CD4-positive, alpha-beta T cell treated with Interleukin-2 at 100 ng/mL for 4 hours (primary cell): Measurements from ENCODE around the gene ABHD8.

Experiments
- DNase-seq: peaks from one replicate; pipeline ENCODE4 v3.0.0-alpha.2; 2020; ENCODE audit warnings: low spot score

ABHD8 gene, protein sequence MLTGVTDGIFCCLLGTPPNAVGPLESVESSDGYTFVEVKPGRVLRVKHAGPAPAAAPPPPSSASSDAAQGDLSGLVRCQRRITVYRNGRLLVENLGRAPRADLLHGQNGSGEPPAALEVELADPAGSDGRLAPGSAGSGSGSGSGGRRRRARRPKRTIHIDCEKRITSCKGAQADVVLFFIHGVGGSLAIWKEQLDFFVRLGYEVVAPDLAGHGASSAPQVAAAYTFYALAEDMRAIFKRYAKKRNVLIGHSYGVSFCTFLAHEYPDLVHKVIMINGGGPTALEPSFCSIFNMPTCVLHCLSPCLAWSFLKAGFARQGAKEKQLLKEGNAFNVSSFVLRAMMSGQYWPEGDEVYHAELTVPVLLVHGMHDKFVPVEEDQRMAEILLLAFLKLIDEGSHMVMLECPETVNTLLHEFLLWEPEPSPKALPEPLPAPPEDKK

DNA sequence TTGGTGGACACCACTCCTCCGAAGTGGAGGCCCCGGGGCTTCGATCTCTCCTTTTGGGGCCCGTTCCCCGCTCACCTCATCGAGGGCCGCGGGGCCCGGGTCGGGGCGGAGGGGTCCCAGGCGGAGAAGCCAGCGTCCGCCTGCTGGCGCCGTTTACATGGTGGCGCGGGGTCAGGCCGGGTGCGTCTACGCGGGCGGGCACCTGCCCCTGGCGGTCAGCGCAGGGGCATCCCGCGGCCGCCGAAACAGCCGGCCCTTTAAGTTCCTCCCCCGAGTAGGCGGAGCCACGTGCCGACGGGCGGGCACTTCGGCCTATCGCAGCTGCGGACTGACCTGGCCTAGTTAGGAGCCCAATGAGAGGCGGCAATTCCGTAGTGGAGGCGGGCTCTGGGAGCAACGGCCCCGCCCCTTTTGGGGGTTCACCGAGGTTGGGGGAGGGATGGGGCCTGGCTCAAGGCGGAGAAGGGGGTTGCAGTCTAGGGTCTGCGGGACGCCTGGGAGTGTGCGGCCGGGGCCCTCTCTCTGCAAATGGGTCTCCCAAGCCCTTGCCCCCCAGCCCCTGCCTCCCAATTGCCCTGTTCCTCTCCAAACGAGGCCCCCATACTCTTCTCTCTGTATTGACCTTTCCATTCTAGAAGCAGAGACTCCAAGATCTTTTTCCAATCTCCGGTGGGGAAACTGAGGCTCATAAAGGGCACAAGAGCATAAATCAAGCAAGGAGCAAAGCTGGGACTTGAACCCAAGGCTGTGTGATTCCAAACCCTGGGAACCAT is at the start of gene ABHD8:
Gene ABHD8 (minus strand): TSS at position 259 of the 773 bp plus-strand sequence. CDS start 1,809 bp downstream, outside the sequence.
- DNase-seq: peak; percentile 94

DNA sequence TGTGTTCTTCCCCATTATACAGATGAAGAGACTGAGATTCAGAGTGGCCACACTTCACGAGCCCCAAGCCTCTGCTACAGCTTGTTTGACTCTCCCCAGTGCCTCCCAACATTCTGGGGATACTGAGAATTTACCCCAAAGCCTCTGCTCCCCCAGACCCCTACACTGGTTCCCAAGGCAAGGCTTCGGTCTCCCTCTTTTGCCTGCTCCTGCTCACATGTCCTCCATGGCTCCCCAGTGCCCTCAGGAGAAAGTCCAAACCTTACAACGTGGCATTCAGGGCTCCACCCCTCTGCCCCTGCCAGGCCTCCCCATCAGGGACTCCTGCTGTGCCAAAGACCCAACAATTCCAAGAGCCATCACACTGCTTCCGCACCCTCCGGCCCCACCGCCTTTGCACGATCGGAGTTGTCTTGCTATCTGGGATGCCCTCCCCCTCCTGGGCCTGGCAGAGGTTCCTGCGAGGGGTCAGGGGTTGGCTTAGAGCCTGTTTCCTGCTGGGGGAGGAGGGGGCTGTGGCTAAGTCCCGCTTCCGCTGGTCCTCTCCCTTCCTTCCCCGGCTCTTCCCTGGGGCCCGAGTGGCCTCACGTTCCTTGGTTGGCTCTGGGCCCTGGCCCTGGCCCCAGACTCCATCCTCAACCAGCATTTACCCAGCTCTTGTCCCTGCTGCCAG is 49.5 kb upstream of the ABHD8 start:
- DNase-seq: no peak

DNA sequence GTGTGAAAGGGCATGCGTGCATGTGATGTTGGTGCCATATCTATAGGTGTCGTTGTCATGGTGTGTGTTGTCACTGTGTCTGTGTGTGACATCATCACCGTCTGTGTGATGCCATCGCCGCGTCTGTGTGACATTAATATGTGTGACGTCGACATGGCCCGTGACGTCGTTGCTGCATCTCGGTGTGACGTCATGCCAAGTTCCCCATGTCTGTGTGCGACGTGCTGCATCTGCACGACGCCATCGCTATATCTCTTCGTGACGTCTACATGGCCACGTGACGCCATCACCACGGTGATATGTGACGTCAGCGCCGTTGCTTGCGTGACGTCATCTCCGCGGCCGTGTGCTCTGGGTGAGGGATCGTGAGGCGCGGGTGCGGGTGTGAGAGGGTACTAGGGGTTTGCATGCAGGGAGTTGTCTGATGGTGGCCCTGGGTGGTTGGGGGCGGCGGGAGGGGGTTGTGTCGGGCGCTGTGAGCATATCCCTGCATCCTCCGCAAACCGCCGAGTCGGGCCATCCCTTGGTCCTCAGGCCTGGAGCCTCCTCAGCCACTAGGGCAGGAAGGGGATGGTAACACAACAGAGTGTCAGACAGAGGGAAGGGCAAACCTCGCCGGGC is 48.7 kb upstream of the ABHD8 start:
- DNase-seq: no peak

DNA sequence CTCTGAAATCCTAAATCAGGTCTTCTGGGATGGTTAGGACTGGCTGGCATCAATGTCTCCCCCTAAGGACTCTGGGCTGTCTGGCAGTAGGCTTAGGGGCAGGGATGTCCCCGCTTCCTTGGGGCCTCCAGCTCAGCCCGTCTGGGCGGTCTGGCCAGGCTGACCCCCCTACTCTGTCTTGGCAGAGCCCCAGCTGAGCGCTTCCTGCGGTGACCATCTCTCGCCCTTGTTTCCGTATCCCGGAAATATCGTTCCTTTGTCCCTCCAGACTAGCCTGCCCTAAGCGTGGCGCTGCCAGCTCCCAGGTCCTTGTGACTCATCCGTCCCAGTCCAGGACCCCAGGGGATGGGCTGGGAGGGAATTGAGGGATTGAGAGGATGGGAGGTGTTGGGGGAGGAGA is 45.5 kb upstream of the ABHD8 start:
- no peak for DNase-seq

DNA sequence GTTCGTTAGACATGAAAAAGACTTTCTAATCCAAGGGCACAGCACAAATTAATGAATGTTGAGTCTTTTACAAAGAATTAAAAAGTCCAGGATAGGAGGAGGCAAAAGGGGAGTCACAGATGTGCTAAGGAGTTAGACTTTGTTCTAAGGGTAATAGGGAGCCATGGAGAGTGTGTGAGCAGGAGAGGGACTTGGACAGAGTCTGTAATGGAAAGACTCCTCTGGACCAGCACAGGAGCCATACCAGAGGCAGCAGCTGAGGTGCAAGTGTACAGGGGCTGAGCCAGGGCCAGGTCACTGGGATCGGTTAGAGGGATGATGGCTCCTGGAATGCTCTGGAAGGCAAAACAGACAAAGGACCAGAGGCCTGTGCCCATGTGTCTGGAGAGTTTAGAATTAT is 44.7 kb upstream of the ABHD8 start:
- no peak for DNase-seq

DNA sequence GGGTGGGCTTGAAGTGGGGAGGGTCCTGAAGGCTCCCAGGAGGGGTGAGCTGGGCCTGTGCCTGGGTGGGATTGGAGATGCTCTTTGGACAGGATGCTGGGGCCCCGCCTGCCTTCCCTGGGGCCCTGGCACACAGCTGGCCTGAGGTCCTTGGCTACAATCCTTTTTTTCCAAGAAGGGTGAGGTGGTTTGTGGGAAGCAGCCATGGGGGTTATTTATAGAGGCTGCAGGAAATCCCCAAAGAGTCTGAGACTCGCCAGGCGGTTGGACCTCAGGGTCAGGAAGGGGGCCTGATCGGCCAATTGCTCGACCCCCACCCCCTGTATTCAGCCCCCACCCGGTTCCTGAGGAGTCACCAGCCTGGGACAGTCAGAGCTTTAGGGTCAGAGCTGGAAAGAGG is 44.1 kb upstream of the ABHD8 start:
- DNase-seq: no peak

DNA sequence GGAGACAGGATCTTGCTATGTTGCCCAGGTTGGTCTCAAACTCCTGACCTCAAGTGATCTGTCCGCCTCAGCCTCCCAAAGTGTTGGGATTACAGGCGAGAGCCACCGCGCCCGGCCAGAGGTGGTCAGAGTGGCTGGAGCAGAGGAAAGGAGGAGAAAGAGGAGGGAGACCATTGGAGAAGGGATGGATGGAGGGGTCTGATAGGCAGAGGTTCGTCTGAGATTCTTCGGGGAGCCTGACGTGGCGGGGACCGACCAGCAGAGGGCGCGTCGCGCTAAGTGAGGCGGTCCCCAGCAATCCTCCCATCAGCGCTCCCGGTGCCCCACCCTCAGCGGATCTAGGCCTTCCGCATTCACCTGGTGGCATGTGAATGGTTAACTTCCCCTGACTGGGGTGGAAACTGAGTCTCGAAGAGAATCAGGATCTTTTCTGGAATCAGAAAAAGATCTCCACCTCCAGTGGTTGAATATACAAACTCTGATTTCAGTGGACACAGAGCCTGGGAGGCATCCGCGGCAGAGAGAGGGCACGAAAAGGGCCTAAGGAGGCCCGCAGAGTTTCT is 43.0 kb upstream of the ABHD8 start:
- DNase-seq: peak; percentile 77

DNA sequence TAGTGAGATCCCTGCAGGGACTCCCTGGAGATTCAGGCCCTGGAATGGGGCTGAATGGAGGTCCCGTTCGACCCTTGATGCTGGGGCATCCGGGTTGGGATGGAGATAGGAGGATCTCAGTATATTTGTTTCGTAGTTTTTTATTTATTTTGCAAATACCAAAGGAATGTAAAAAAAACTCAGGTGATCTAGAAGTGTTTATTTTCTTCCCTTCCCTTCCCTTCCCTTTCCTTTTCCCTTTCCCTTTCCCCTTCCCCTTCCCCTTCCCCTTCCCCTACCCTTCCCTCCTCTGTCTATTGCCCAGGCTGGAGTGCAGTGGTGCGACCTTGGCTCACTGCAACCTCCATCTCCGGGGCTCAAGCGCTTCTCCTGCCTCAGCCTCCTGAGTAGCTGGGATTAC is 38.6 kb upstream of the ABHD8 start:
- no peak for DNase-seq

DNA sequence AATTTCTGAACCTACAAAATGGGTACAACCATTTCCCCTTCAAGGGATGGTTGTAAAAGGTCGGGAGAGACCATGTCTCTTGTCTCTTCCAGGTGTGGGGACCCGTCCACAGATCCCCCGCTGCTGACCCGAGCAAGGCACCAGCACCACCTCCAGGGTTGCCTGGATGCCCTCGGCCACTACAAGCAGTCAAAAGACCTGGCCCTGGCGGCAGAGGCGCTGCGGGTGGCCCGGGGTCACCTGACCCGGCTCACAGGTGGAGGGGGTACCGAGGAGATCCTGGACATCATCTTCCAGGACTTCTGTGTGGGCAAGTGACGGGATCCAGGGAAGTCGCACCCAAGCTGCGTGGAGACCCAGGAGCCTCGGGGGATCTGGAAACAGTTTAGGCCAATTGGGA is 38.2 kb upstream of the ABHD8 start:
- DNase-seq: no peak

DNA sequence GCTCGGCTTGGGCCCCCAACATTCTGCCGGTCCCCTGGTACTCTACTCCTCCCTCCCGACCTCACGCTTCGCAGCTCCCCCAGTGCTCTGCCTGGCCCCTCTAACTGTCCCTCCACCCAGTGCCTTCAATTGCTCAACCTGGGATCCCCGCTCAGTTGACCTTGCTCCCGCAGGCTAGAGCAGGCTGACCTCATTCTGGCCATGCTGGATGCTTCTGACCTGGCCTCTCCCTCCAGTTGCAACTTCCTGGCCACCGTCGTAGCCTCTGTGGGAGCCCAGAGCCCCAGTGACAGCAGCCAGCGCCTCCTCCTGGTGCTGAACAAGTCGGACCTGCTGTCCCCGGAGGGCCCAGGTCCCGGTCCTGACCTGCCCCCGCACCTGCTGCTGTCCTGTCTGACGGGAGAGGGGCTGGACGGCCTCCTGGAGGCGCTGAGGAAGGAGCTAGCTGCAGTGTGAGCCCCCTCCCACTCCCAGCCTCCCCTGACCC is 37.7 kb upstream of the ABHD8 start:
- no peak for DNase-seq

DNA sequence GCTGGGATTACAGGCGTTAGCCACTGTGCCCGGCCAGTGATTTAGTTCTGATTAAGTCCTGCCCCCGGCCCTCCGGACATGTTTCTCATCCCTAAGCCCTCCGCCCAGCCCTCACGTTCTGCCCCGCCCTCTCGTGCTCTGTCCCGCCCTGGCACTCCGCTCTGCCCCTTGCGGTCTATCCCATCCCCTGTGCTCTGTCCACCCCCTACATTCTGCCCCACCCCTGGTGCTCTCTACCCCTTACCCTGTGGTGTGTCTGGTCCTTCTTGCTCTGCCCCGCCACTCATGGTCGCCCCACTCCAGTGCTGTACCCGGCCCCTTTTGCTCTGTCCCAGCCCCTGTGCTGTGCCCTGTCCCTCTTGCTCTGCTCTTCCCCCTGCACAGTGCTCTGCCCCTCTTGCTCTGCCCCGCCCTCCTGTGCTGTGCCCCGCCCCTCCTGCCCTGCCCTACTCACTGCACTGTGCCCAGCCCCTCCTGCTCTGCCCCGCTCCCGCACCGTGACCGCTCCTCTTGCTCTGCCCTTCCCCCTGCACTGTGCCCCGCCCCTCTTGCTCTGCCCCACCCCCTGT is 37.2 kb upstream of the ABHD8 start:
- DNase-seq: no peak

DNA sequence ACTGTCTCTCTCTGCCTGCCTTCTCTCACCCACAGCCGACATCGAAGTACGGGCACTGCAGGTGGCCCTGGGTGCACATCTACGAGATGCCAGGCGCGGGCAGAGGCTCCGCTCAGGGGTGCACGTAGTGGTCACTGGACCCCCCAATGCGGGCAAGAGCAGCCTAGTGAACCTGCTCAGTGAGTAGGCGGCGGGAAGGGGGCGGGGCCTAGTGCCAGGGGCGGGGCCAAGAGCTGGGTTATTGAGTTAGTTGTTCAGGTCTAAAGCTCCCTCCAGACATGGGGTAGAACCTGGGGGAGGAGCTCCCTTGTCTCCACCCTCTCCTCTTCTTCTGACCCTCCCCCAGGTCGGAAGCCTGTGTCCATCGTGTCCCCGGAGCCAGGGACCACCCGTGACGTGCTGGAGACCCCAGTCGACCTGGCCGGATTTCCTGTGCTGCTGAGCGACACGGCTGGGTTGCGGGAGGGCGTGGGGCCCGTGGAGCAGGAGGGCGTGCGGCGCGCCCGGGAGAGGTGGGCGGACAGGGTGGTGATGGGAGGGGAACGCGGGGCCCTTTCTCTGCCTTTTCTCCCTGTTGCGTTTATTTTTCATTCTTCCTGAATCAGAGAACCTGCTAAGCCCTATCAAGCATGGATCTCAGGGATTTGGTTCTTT is 36.0 kb upstream of the ABHD8 start:
- no peak for DNase-seq

DNA sequence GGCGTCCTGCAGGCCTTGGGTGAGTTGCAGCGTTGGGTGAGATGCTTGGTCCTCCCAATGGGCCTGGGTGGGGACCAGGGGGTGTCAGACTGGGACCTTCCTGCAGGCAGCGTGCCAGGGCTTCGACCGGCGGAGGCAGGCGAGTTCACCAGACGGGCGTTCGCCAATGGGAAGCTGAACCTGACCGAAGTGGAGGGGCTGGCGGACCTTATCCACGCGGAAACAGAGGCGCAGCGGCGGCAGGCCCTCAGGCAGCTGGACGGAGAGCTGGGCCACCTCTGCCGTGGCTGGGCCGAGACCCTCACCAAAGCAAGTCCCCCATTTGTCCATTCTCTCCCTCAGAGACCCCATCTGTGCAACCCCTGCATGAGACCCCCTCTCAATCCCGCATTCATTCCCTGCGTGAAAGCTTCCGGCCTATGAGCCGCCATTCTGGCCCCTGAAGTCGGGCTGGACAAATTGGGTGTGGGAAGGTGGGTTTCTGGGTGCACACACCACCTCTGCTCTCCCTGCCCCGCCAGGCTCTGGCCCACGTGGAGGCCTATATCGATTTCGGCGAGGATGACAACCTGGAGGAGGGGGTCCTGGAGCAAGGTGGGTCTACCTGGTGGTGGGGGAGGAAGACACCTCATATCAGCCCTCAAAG is 35.3 kb upstream of the ABHD8 start:
- DNase-seq: no peak

DNA sequence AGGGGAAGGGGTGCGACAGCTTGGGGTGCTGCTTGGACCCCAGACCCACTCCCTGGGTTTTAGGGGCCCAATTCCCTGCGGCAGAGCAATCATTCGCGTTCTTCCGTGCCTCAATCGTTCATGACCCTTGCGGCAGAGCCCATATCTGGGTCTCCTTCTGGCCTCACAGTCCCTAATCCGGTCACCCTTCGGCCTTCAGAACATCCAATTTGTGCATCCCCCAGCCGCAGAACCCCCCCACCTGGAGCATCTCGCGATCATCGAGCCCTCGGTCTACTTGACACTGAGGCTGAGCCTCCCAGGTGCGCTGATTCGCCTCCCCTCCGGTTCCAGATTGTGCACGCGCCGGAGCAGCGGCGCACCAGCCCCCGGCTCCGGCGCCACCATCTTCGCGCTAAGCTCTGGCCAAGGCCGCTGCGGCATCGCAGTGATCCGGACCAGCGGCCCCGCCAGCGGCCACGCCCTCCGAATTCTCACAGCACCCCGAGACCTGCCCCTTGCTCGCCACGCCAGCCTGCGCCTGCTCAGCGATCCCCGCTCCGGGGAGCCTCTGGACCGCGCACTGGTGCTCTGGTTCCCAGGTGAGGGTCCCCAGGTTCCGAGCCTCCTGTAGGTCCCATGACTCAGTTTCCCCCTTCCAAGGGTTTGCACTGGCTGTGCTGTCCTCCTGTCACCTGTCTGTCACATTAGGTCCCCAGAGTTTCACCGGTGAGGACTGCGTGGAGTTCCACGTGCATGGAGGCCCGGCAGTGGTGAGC is 34.6 kb upstream of the ABHD8 start:
- DNase-seq: peak; percentile 21

DNA sequence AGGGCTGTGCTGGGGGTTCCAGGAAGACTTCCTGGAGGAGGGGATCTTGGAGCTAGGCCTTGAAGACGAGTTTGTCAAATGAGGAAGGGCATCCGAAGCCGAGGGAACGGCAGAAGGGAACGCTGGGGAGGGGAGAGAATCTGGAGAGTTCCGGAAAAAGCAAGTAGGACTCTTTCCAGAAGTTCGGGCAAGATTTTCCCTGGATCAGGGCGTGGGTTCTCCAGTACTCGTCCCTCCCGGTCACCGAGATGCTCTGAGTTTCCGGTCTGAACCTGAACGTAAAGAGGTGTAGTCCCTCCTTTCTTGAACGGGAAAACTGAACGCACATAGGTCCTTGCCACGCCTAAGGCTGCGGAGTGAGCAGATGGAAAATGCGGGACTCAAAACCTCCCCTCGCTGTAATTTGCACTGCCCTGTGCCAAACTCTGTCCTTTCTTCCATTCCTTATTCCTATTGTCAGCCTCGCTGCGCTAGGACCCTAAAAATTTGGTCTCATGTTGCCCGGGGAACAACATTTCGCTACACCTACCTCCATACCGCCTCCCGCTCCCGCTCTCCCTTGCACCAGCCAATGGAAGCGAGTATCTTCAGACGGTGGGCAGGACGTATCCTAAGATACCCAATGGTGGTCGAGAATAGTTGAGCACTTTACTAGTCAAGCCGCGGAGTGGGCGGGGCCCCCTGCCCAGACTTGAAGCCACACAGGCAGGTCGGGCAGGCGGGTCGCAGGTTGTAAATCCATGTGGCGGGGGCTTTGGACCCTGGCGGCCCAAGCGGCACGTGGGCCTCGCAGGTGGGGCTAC is 33.8 kb upstream of the ABHD8 start, which contains the start of gene GTPBP3:
Gene GTPBP3 (plus strand): TSS at position 682 of the 803 bp plus-strand sequence. CDS start 59 bp downstream, at position 741.
- peak; percentile 99 for DNase-seq

DNA sequence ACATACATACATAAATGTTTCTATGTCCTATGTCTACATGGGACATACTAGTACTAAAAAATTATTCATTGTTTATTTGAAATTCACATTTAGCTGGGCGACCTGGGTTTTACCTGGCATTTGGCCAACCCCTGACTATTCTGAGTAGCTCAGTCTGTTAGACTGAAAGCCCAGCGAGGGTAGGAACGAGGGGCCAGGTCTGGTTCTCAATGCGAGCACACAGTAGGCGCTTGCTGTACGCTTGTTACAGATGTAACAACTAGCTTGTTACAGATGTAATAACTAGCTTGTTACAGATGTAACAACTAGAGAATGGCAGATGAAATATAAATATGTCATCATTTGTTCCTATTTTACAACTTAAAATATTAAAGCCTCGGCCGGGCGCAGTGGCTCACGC is 32.4 kb upstream of the ABHD8 start:
- no peak for DNase-seq

DNA sequence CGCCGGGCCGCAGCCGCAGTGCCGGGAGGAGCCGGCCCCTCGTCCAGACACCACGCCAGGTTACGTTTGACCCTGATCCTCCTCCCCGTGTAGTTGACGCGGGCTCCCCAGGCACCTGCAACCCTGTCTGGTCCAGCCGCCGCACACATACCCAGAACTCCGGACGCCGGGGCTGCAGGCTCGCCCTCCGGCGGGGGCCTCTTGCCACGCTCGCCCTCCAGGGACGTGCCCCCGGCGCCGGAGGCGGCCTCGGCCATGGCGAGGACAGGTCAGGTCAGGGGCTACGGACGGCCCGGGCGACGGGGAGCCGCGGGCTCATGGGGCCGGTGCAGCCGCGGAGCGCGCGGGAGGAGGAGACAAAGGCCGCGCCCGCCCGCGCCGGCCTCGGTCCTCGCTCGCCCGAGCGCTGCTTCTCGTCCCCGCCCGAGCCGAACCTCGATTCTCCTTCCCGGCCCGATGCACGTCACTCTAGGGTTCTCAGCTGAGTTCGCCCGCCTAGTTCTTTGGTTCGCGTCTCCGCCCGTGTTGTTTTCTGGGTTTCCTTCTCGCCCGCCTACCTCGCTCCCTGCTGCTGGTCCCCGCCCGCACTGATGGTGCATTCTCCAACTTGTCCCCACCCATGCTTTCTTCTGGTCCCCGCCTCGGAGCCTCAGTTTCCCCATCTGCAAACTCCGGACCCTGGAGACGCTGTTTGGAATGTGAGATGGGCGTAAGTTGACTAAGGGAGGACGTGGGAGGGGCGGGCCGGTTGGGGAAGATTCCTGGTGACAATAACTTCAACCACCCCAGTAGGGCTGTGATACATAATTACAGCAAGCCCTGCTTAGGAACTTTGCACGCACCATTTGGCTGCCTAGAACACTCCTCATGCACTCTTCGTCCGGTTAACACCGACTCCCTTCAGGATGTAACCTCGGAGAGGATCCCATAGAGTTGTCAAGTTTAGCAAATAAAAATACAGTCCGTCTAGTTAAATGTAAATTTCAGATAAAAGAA is 31.5 kb upstream of the ABHD8 start, which contains the start of gene ANO8:
Gene ANO8 (minus strand): TSS at position 442 of the 996 bp plus-strand sequence. CDS start 185 bp downstream, at position 257.
- DNase-seq: peak; percentile 99
